Hindlimb muscle (tissue), 1 donor: ENCODE measurements around the gene ZC3H7A. TPM values are rescaled to one million over a fixed set of nuclear protein-coding genes. Genes with fewer than 3 reads are reported as not detected.
"Not testable (repeated sequence)": the region's sequence is repeated elsewhere in the genome, so short reads cannot be mapped to it uniquely, and the experiment has no call there.

Source experiments
- DNase-seq: peaks from one replicate; pipeline ENCODE4 v3.0.0-alpha.2; 2013
- polyA plus RNA-seq: library from polyadenylated mRNA; unstranded; fragments of 120-200 nt; gene quantifications from one replicate; pipeline ENCODE4 v1.2.1, GENCODE V29; 2013; ENCODE audit not compliant: insufficient read length

Gene ZC3H7A
- polyA plus RNA-seq, 1 donor: 43.0 TPM

- no peak for DNase-seq
Observed at GRCh38 chr16:11799509-11800381, 2.7 kb upstream of the ZC3H7A start.

DNA sequence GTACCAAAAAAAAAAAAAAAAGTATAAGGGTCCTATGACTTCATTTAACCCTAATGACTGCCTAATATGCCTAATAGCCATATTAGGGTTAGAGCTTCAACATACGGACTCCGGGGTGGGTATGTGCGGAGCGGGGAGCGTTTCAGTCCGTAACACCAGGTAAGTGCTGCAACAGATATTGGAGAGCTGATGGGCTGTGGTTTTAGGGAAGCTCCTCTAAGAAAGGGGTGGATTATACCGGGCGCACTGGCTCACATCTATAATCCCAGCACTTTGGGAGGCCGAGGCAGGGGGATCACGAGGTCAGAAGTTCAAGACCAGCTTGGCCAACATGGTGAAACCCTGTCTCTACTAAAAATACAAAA lies 1.9 kb upstream of the ZC3H7A start:
- no peak for DNase-seq

- no peak for DNase-seq
Observed at GRCh38 chr16:11797957-11798299, 870 bp upstream of the ZC3H7A start.

DNA sequence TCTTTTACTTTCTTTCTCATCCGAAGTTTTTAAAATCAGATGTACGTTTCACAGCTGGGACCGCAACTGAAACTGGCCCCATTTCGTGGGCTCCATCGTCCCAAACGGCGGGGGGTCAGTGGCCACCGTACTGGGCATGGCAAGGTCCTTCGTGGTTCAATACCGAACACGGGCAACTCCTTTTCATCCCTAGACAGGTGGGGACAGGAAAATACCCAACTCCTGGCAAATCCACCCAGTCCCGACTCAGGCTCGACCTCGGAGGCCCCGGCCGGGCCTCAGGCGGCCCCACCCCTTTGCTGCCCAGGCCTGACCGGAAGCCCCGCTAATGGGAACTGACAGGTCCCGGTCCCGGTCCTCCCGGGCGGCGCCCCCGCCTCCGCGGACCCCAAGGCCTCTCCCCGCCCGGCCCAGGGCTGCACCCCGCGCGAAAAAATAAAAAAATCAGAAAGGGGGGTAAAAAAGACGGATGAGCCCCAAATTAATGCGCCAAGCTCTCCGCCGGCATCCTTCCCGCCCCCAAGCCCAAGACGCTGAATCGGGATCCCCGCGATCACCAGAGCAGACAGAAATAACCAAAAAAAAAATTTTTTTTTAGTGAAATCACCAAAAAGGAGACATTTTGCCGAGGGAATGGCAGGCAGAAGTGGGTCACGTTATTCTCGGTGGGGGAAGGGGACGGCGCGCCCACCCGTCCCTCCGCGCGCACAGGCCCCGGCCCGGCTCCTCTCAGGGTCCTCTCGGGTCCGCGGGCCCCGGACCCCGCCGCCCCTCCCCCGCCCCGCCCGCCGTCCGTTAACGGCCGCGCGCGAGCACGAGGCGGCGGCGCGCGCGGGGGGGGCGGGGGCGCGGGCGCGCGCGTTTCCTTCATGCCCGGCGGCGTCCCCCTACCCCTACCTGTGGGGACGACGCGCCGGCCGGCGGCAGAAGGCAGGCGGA lies 562 bp downstream of the ZC3H7A start:
- DNase-seq: peak; percentile 67

DNA sequence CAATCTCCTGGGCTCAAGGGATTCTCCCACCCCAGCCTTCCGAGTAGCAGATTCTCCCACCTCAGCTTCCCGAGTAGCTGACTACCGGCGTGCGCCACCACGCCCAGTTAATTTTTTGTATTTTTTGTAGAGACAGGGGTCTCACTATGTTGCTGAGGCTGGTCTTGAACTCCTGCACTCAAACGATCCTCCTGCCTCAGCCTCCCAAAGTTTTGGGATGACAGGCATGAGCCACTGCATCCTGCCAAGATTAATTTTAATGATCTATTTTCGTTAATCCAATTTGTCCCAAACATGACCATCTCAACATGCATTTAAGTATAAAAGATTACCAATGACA lies 1.2 kb downstream of the ZC3H7A start:
- no peak for DNase-seq

DNA sequence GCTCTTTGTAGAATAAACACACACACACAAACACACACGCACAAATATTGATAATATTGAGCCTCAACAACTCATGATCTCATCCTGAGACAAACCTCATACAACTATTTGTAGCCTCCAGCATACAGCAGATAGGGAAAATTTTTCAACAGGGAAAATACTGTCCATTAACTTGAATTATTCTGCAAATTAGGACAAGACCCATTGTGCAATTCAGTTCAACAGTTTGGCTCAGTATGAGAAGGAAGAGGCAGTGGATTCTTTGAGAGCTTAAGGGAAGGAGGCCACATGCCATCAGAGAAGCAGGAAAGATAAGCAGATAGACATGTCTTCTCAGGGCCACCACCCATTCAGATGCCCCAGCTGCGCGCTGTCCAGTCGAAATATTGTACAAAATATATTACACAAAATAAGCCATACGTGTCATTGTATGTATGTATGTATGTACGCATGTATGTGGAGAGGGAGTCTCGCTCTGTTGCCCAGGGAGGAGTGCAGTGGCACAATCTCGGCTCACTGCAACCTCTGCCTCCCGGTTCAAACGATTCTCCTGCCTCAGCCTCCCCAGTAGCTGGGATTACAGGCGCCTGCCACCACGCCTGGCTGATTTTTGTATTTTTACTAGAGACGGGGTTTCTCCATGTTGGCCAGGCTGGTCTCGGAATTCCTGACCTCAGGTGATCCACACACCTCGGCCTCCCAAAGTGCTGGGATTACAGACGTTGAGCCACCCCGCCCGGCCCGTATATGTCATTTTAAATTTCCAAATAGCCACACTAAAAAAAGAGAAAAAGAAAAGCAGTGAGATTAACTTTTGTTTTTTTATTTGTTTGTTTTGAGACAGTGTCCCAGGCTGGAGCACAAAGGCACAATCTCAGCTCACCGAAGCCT lies 1.8 kb downstream of the ZC3H7A start:
- no peak for DNase-seq

DNA sequence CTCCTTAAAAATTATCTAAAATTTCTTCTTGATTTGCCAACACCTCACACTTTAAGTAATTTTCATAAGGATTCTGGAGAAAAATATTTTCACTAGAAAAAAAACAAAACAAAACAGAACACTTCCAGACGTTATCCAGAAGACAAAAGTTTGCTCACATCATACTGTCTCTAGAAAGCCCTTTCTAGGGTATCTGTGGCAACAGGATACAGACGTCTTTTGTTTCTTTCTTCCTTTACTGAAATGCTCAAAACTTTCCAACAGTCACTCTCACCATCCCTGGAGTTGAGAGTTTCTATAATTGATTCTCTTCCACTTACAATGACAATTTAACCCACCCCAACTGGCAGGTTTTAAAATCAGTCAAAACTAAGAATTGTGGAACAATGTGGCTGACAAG lies 2.6 kb downstream of the ZC3H7A start:
- DNase-seq: no peak

DNA sequence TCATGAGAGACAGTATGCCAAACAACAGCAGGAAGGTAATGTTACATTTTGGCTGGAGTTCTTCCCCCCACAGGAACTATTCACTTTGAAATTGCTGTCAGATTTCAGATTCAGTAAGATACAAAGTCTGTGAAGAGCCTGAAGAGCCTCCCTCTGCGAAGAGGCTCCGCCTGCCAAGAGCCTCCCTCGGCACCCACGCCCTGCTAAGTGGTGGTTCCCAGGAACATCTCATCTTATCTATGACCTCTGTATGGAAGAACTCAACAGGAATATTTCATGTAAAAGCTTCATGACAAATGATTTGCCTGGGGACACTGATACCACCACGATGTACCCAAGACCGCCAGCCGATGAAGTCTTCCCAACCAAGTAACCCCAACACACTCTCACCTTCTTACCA lies 3.2 kb downstream of the ZC3H7A start:
- no peak for DNase-seq

DNA sequence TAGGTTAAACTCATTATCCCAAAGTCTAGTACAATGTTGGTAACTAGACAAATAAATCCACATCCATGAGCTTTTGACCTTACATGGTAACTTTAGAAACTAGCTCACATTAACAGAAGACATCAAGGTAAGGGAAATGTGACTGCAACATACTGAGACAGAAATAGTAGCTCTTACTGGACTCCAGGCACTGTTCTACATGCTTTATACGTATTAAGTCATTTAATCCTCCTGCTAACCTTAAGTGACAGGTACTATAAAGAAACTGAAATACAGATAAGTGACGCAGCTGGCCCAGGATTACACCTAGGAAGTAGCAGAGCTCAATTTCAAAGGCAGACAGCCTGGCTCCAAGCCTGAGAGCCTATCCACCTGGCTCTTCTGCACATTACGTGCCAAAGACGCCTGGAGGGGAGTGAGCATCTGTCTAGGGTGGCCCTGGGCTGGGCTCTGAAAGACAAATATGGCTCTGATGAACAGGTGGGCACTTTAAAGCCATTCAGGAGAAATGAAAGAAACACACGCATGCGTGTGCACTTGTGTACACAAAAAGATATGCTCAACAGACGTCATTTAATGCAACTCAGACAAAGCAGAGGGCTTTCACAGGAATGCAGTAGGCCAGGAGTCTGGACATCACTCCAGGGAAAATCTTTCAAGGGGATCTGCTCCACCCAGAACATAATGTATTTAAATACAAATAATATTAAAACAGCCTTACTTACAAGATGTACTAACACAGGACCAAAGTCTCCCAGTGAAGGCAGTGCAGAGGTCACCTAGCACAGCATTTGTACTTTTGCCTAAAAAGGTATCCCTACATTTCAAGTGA lies 4.4 kb downstream of the ZC3H7A start:
- no peak for DNase-seq

- DNase-seq: no peak
Observed at GRCh38 chr16:11791144-11791828, 5.8 kb downstream of the ZC3H7A start.

DNA sequence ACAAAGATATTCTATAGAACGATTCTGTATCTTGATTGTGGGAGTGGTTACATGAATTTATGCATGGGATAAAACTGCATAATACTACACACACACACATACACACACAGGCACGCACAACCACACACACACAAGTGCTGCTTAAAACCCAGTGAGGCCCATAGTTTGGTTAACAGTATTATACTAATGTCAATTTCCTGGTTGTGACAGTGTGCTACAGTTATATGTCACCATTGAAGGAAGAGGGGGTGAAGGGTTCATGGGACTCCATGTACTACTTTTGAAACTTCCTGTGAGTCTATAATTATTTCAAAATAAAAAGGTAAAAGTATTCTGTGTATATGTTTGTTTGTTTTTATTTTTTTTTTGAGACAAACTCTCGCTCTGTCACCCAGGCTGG lies 8.1 kb downstream of the ZC3H7A start:
- DNase-seq: no peak

GRCh38 chr16:11784980-11785599 lies 12.0 kb downstream of the ZC3H7A start:
- DNase-seq: not testable (repeated sequence)

DNA sequence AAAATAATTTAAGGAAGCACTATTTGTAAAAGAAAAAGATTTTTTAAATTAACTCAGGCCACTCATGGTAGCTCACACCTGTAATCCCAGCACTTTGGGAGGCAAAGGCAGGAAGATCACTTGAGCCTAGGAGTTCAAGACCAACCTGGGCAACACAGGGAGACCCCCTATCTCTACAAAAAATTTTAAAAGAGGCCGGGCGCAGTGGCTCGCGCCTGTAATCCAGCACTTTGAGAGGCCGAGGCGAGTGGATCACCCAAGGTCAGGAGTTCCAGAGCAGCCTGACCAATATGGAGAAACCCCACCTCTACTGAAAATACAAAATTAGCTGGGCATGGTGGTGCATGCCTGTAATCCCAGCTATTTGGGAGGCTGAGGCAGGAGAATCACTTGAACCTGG lies 12.7 kb downstream of the ZC3H7A start:
- not testable (repeated sequence) for DNase-seq

DNA sequence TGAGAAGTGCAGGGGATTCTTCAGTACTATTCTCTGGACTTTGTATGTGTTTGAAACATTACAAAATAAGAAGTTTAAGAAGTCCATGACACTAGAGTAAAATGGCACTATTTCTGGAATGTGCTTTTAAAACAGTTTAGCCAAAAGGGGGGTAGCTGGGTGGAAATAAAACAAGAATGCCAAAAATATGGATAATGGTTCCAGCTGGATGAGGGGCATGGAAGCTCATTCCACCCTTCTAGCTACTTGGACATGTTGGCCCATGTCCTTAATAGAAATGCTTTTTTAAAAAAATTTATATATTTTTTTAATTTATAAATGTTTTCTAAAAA lies 13.1 kb downstream of the ZC3H7A start:
- DNase-seq: no peak

- no peak for DNase-seq
Observed at GRCh38 chr16:11783319-11784037, 13.6 kb downstream of the ZC3H7A start.

DNA sequence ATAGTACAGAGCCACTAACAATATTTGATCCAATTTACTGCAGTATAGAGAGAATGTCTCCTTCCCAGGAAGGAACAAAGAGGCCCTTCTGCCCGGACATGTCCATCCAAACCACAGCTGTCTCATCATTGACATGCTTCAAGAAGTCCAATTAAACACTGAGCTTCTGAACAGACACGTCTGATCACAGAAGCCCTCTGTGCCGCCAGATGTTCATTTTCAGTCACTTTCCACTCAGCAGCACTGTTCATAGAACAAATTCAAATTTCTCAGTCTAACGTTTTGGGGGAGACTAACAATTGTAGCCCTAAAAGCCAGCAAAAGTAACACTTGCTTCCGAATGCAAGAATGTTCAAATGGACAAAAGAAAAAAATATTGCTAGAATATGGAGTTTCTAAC lies 15.3 kb downstream of the ZC3H7A start:
- DNase-seq: no peak

GRCh38 chr16:11780991-11781680 lies 15.9 kb downstream of the ZC3H7A start:
- no peak for DNase-seq

DNA sequence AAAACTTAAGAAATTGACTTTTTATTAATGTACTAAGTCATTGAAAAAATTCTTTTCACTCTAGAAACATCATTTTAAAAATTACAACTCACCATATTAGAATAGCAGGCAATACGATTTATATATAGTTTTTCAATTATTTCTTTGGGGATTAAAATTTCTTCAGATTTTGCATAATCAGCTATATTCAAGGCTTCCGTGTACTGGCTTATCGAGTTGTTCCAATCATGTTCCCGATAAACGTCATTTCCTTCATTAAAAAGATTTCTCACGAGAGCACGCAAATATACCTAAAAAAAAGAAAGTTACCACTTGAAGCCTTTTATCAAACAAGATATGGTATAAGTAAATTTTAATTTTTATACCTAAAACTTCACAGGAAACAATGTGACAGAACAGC lies 18.0 kb downstream of the ZC3H7A start:
- DNase-seq: no peak

DNA sequence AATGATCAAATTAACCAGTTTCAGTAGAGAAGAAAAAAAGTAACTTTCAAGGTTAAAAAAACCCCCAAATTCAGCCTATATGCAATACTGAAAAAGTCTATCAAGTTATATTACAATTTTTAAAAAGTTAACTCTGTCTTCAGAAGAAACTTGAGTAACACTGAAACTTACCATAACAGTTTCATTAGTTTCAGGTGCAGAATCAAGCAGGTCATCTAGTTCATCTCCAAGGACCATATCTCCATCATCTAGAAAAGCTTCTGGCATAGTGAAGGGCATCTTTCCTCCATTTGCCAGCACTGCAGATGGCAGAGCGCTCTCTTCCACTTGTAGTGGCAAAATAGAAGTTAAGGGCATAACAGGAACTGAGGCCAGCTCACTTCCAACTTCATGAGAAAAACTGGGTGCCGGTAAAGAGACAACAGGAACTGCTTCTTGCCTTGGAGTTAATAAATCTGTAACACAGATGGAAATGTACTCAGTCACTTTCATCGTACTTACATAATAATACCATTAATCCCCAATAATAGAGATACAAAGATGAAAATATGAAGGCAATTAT lies 22.9 kb downstream of the ZC3H7A start:
- no peak for DNase-seq
